ENCODE measurements around the gene THBS2. TPM values are rescaled to one million over a fixed set of nuclear protein-coding genes. Genes with fewer than 3 reads are reported as not detected.

The THBS2 gene
- 483 and 502 TPM in 2 replicates for total RNA-seq

DNA sequence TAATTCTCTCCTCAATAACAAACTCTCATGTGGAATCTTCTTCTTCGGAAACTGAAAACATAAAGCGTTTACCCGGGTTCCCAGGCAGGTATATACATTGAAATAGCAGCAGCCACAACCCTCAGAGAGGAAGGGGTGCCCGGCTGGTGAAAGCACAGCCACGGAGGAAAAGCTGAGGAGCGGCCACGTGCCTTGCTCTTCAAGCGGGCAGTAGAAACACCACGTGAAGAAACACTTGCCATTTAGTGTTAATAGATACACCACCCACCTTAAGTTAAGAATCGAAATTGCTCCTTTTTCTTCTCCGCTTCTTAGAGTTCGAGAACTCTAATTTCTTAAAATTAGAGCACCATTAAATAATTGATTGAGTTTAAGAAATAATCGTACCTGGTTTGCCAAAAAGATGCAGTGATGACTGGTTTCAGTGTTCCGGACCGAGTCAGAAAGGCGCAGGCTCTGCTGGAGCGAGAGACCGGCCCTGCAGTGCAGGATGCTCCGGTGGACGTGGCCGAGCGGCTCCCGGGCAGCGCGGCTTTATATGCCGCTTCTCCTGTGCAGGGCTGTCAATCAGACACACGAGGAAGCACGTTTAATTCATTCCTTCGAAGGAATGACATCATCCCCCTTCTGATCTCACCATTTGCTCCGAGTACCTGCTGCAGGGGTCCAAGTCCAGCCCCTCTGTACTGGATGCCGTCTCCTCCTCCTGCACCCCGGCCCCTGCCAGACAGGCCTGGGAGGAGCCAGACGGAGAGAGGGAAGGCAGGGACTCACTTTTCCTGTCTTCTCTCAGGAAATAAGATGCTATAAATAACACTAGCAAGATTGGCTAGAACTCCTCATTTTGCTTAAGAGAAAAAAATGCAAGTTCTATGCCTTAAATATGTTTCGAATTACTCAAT lies at the start of gene THBS2:
THBS2 (minus strand) TSS at position 510 of the 902 bp plus-strand sequence. CDS start 3,062 bp downstream, outside the sequence.

